K562 (cell line): ENCODE measurements around the gene CRB2. TPM values are rescaled to one million over a fixed set of nuclear protein-coding genes. Genes with fewer than 3 reads are reported as not detected.

ENCODE experiments used
- ATAC-seq: fragments of 200-7000 bp; cut with Tn5 transposase; 3 replicates; pipeline ENCODE4 v1.9.1; 2020; ENCODE audit warnings: moderate library complexity
- BruUV-seq: library from RNA; stranded (reverse); fragments of 400-500 nt; replicated peaks from 2 replicates; lab custom pipeline; 2021; lab: Mats Ljungman, UMichigan
- CTCF ChIA-PET: fragments of 300-600 bp; formaldehyde crosslinking; extraction: SDS; loops from one replicate; lab custom pipeline; 2021; ENCODE audit warnings: low intra/inter-chr PET ratio; lab: Yijun Ruan, JAX
- POLR2A ChIA-PET: fragments of 300-600, 350-650 bp; sonication (Branson Sonifier 250); formaldehyde crosslinking; extraction: SDS; loops from one replicate; lab custom pipeline; 2021; ENCODE audit warnings: antibody characterized with exemption, inconsistent platforms; lab: Yijun Ruan, JAX
- DNase-seq, 4 experiments: peaks; one replicate each; pipeline versions ENCODE4 v3.0.0 to v3.0.0-alpha.2; 2011 to 2018; ENCODE audit warnings: low spot score in 3 of 4, mixed read lengths in 3 of 4; ENCODE audit errors: extremely low read depth in 1 of 4
- FAIRE-seq: peaks from 2 replicates; lab custom pipeline; 2011; peaks lifted over from hg19 to GRCh38; lab: Jason Lieb, UNC
- H2AFZ ChIP-seq: 2 replicates; pipeline ENCODE4 v1.6.0; 2011; ENCODE audit warnings: low read depth, low read length, control low read depth, inconsistent platforms
- H3K27ac ChIP-seq: fragments of 200-600 bp; 3 replicates; pipeline ENCODE4 v1.8.0; 2011; ENCODE audit warnings: low read depth, mild to moderate bottlenecking, control low read depth, inconsistent platforms, low read length, moderate library complexity, mixed read lengths; ENCODE audit errors: extremely low read depth
- H3K27me3 ChIP-seq, 2 experiments: fragments of 300-600 bp in 1 of 2; 2 replicates in 1 of 2; 3 replicates in 1 of 2; pipeline versions ENCODE4 v1.6.0 to v1.8.0; 2011; ENCODE audit warnings: inconsistent platforms in 2 of 2, low read length in 2 of 2, mild to moderate bottlenecking in 1 of 2, mixed read lengths in 1 of 2, moderate library complexity in 1 of 2; ENCODE audit not compliant: control insufficient read depth in 2 of 2, insufficient read depth in 2 of 2
- H3K36me3 ChIP-seq: fragments of 300-600 bp; 3 replicates; pipeline ENCODE4 v1.8.0; 2011; ENCODE audit warnings: mild to moderate bottlenecking, low read length, inconsistent platforms; ENCODE audit not compliant: control insufficient read depth, insufficient read depth
- H3K4me1 ChIP-seq, 2 experiments: fragments of 200-600 bp in 1 of 2; replicated peaks in 1 of 2; 2 replicates in 1 of 2; 3 replicates in 1 of 2; pipeline versions ENCODE4 v1.5.1 to v1.8.0; 2011; ENCODE audit warnings: inconsistent platforms in 2 of 2, low read length in 2 of 2, mild to moderate bottlenecking in 1 of 2, mixed read lengths in 1 of 2, moderate library complexity in 1 of 2; ENCODE audit not compliant: control insufficient read depth in 2 of 2, insufficient read depth in 2 of 2
- H3K4me2 ChIP-seq: 2 replicates; pipeline ENCODE4 v1.6.1; 2011; ENCODE audit warnings: low read length, control low read depth, inconsistent platforms, mixed read lengths; ENCODE audit not compliant: insufficient read depth
- H3K4me3 ChIP-seq: fragments of 200-600 bp; sonication (generic), shearing (Covaris generic); 2 replicates; pipeline ENCODE4 v1.5.1; 2016; ENCODE audit warnings: control low read depth, inconsistent platforms
- H3K79me2 ChIP-seq: fragments of 200-600 bp; 3 replicates; pipeline ENCODE4 v1.8.0; 2011; ENCODE audit warnings: low read length, inconsistent platforms; ENCODE audit not compliant: control insufficient read depth, insufficient read depth
- H3K9ac ChIP-seq, 2 experiments: 2 replicates each; pipeline versions ENCODE4 v1.6.0 to v1.6.1; 2011; ENCODE audit warnings: low read depth in 2 of 2, low read length in 2 of 2, control low read depth in 1 of 2, inconsistent platforms in 1 of 2, mild to moderate bottlenecking in 1 of 2, mixed read lengths in 1 of 2; ENCODE audit not compliant: insufficient read depth in 1 of 2
- H3K9me1 ChIP-seq: one replicate; pipeline ENCODE4 v1.6.0; 2011; ENCODE audit warnings: inconsistent platforms, mild to moderate bottlenecking, low read length, moderate library complexity; ENCODE audit not compliant: control insufficient read depth, insufficient read depth
- H3K9me3 ChIP-seq: replicated peaks from 2 replicates; pipeline ENCODE4 v1.5.1; 2011; ENCODE audit warnings: low read depth, low read length, inconsistent platforms; ENCODE audit not compliant: control insufficient read depth, insufficient read depth
- H4K20me1 ChIP-seq: replicated peaks from 2 replicates; pipeline ENCODE4 v1.6.1; 2011; ENCODE audit warnings: low read length, inconsistent platforms, mixed read lengths; ENCODE audit not compliant: control insufficient read depth, insufficient read depth
- ARID1B ChIP-seq: fragments of 450-650 bp; IDR thresholded peaks from 2 replicates; pipeline ENCODE4 v1.6.1; 2016; ENCODE audit warnings: antibody characterized with exemption, mild to moderate bottlenecking, inconsistent platforms
- BRCA1 ChIP-seq, 2 experiments: fragments of 450-650 bp in 1 of 2; sonication (generic) in 1 of 2; formaldehyde crosslinking in 1 of 2; IDR thresholded peaks; 2 replicates each; pipeline versions ENCODE4 v1.5.0 to v1.6.1; 2017 to 2020; ENCODE audit warnings: mild to moderate bottlenecking in 1 of 2, missing genetic modification reagents in 1 of 2
- MCM7 ChIP-seq, 2 experiments: fragments of 450-650 bp; IDR thresholded peaks; 2 replicates each; pipeline ENCODE4 v1.6.1; 2016 to 2018
- MYBL2 ChIP-seq, 2 experiments: fragments of 450-650 bp in 1 of 2; sonication (generic) in 1 of 2; formaldehyde crosslinking in 1 of 2; IDR thresholded peaks; 2 replicates each; pipeline versions ENCODE4 v1.6.1 to v1.8.1; 2017 to 2022; ENCODE audit warnings: borderline replicate concordance in 1 of 2, inconsistent platforms in 1 of 2, low read depth in 1 of 2, mild to moderate bottlenecking in 1 of 2, missing genetic modification reagents in 1 of 2, moderate library complexity in 1 of 2
- NR2F6 ChIP-seq: fragments of 450-650 bp; formaldehyde crosslinking; IDR thresholded peaks from 2 replicates; pipeline ENCODE4 v1.4.0; 2020; ENCODE audit warnings: mild to moderate bottlenecking
- PRMT5 ChIP-seq: sonication (generic); formaldehyde crosslinking; IDR thresholded peaks from 2 replicates; pipeline ENCODE4 v1.5.0; 2020; ENCODE audit warnings: missing genetic modification reagents
- RBFOX2 ChIP-seq: fragments of 200-400 bp; formaldehyde crosslinking; IDR thresholded peaks from 2 replicates; pipeline ENCODE4 v1.6.1; 2017; ENCODE audit warnings: low read depth, mild to moderate bottlenecking, low read length, moderate library complexity
- ZBTB8A ChIP-seq: fragments of 450-650 bp; IDR thresholded peaks from 2 replicates; pipeline ENCODE4 v1.6.1; 2018; ENCODE audit warnings: mild to moderate bottlenecking, moderate library complexity; ENCODE audit not compliant: partially characterized antibody
- ZNF75A ChIP-seq: fragments of 450-650 bp; formaldehyde crosslinking; IDR thresholded peaks from 2 replicates; pipeline ENCODE4 v1.4.0; 2020; ENCODE audit warnings: mild to moderate bottlenecking
- WGBS: fragments of 100-300 bp; shearing (Covaris generic); methylation state at CpG from one replicate; pipeline ENCODE4 v1.1.6; 2016; ENCODE audit warnings: low coverage, mixed read lengths; ENCODE audit not compliant: insufficient coverage; ENCODE audit errors: missing lambda C conversion rate; 5-methylcytosine and 5-hydroxymethylcytosine counted together
- in situ Hi-C: fragments of 300-500 bp; cut with MboI; formaldehyde crosslinking; loops from 4 replicates; pipeline ENCODE4 v1.15.0; 2018; ENCODE audit warnings: inconsistent platforms, mixed read lengths
- intact Hi-C: fragments of 100-400 bp; cut with micrococcal nuclease; formaldehyde crosslinking; loops from 2 replicates; pipeline ENCODE4 v1.14.2; 2022
- polyA plus RNA-seq, 8 experiments: library from polyadenylated mRNA; depleted of rRNA in 4 of 8; stranded (reverse) in 5 of 8; unstranded in 3 of 8; fragments of >200 nt; fragmentation: Nextera tagmentation in 2 of 8; fragmentation: Illumina TruSeq in 1 of 8; extraction: Ambion mirVana in 2 of 8; extraction: Trizol in 1 of 8; gene quantifications; 2 replicates each; pipeline versions ENCODE4 v1.2.1 to v1.2.3, GENCODE V29; 2011 to 2014; ENCODE audit warnings: inconsistent platforms in 1 of 8, missing spikeins in 1 of 8
- total RNA-seq, 7 experiments: library from RNA; depleted of rRNA in 6 of 7; stranded (reverse); fragments of >200 nt in 6 of 7; fragmentation: Illumina TruSeq in 2 of 7; extraction: Trizol in 2 of 7; gene quantifications; 2 replicates each; pipeline versions ENCODE4 v1.2.1 to v1.2.3, GENCODE V29; 2011 to 2021; ENCODE audit warnings: low replicate concordance in 1 of 7
- TF ChIP-seq, protein P1 (sequence below), 2 experiments: fragments of 450-650 bp in 1 of 2; sonication (generic) in 1 of 2; formaldehyde crosslinking; conservative IDR thresholded peaks; 2 replicates each; pipeline versions ENCODE4 v1.4.0 to v1.8.1; 2020 to 2022; ENCODE audit warnings: mild to moderate bottlenecking in 1 of 2, missing genetic modification reagents in 1 of 2
- TF ChIP-seq, protein P2 (sequence below): fragments of 250-450 bp; sonication (Bioruptor Pico); IDR thresholded peaks from 2 replicates; pipeline ENCODE4 v1.4.0; 2020; ENCODE audit warnings: mild to moderate bottlenecking, moderate library complexity
- TF ChIP-seq, protein P3 (sequence below): fragments of 150-350 bp; conservative IDR thresholded peaks from 2 replicates; pipeline ENCODE4 v1.6.1; 2014; ENCODE audit warnings: low read length
- TF ChIP-seq, protein P4 (sequence below): IDR thresholded peaks from 2 replicates; pipeline ENCODE4 v1.6.1; 2016; ENCODE audit warnings: missing genetic modification characterization, missing compliant biosample characterization

CRB2 gene
- total and polyA plus RNA-seq, 9 of the 15 experiments (the other 6 are each of a cell fraction or from before 2014, with no cell fraction given): 0.13 to 1.2 (median 0.25) TPM; not detected in 2

DNA sequence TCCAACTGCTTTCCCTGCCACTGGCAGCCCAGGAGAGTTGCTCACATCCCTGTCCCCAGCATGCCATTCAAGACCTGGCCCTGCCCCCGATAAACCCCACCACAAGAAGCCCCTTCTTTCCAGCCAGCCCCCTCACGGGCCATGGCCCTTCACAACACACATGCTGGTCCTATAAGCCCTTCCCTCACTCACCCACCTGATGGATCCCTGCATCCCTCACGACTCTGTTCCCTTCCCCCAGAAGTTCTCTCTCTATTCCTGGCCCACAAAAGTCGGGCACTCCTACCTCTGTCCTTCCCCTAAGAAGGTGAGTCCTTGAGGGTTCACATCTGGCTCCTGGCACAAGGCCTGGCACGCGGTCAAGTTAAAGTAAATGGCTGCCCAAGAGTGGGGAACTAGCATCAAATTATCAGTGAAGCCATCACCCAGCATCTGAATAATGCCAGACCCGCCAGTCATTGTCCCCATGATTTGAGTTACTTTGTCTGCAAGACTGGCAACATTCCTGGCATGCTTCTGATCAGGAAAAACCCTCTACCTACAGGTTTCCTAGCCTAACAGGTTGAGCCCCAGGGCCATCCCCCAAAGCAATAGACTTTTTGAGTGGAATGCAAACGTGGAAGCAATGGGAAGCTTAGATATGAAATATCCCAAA is 65.9 kb downstream of the CRB2 start:
- Histone ChIP-seq H3K79me2 (no peaks in the 10 kb centered on the region), H3K9me1 (no peaks in the 10 kb centered on the region), H3K9ac (no peak overlapping the region), H2AFZ (no peak overlapping the region), H4K20me1 (no peaks in the 10 kb centered on the region; the same call in none of the 2 replicates), H3K27me3 (no peaks in the 10 kb centered on the region), H3K4me1 (no peaks in the 10 kb centered on the region), H3K4me2 (no peak overlapping the region), H3K36me3 (no peaks in the 10 kb centered on the region), H3K27ac (no peak overlapping the region), H3K9me3 (no peaks in the 10 kb centered on the region), H3K4me3 (no peak overlapping the region)
- ChIA-PET CTCF (no interaction called here), POLR2A (interaction anchor here (0.6 to 1.5 kb wide), 4 partner anchors 9 to 967 kb away, joined by 3 to 4 read pairs (median 4); no protein-coding TSS in a partner anchor)
- FAIRE-seq (no peak), ATAC-seq (no peak), DNase-seq (no peak)
- WGBS: 37% methylated on average over 8 of the region's 8 CpGs
- in situ Hi-C loops: no loop called here
- intact Hi-C loops: no loop called here
- BruUV-seq: no TSS peak
- TF ChIP-seq ARID1B (no peak), MCM7 (IDR thresholded peaks at IDR 0.05) (no peak), PRMT5 (no peak), MYBL2 (IDR thresholded peaks at IDR 0.05; ENCODE audit: low read depth) (no peak), MYBL2 (CRISPR knock-in tag; IDR thresholded peaks at IDR 0.05; ENCODE audit: borderline replicate concordance) (no peak), BRCA1 (IDR thresholded peaks at IDR 0.05) (no peak), BRCA1 (CRISPR knock-in tag; IDR thresholded peaks at IDR 0.05) (no peak), NR2F6 (CRISPR knock-in tag) (no peak), ZNF75A (CRISPR knock-in tag) (no peak), RBFOX2 (no peak), ZBTB8A (no peak)
- TF ChIP-seq, protein P1, sequence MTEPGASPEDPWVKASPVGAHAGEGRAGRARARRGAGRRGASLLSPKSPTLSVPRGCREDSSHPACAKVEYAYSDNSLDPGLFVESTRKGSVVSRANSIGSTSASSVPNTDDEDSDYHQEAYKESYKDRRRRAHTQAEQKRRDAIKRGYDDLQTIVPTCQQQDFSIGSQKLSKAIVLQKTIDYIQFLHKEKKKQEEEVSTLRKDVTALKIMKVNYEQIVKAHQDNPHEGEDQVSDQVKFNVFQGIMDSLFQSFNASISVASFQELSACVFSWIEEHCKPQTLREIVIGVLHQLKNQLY (CRISPR knock-in tag; conservative IDR thresholded peaks at IDR 0.05): no peak
- TF ChIP-seq, protein P2, sequence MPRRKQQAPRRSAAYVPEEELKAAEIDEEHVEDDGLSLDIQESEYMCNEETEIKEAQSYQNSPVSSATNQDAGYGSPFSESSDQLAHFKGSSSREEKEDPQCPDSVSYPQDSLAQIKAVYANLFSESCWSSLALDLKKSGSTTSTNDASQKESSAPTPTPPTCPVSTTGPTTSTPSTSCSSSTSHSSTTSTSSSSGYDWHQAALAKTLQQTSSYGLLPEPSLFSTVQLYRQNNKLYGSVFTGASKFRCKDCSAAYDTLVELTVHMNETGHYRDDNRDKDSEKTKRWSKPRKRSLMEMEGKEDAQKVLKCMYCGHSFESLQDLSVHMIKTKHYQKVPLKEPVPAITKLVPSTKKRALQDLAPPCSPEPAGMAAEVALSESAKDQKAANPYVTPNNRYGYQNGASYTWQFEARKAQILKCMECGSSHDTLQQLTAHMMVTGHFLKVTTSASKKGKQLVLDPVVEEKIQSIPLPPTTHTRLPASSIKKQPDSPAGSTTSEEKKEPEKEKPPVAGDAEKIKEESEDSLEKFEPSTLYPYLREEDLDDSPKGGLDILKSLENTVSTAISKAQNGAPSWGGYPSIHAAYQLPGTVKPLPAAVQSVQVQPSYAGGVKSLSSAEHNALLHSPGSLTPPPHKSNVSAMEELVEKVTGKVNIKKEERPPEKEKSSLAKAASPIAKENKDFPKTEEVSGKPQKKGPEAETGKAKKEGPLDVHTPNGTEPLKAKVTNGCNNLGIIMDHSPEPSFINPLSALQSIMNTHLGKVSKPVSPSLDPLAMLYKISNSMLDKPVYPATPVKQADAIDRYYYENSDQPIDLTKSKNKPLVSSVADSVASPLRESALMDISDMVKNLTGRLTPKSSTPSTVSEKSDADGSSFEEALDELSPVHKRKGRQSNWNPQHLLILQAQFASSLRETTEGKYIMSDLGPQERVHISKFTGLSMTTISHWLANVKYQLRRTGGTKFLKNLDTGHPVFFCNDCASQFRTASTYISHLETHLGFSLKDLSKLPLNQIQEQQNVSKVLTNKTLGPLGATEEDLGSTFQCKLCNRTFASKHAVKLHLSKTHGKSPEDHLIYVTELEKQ (CRISPR knock-in tag): no peak
- TF ChIP-seq, protein P3, sequence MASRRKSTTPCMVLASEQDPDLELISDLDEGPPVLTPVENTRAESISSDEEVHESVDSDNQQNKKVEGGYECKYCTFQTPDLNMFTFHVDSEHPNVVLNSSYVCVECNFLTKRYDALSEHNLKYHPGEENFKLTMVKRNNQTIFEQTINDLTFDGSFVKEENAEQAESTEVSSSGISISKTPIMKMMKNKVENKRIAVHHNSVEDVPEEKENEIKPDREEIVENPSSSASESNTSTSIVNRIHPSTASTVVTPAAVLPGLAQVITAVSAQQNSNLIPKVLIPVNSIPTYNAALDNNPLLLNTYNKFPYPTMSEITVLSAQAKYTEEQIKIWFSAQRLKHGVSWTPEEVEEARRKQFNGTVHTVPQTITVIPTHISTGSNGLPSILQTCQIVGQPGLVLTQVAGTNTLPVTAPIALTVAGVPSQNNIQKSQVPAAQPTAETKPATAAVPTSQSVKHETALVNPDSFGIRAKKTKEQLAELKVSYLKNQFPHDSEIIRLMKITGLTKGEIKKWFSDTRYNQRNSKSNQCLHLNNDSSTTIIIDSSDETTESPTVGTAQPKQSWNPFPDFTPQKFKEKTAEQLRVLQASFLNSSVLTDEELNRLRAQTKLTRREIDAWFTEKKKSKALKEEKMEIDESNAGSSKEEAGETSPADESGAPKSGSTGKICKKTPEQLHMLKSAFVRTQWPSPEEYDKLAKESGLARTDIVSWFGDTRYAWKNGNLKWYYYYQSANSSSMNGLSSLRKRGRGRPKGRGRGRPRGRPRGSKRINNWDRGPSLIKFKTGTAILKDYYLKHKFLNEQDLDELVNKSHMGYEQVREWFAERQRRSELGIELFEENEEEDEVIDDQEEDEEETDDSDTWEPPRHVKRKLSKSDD: no peak
- TF ChIP-seq, protein P4, sequence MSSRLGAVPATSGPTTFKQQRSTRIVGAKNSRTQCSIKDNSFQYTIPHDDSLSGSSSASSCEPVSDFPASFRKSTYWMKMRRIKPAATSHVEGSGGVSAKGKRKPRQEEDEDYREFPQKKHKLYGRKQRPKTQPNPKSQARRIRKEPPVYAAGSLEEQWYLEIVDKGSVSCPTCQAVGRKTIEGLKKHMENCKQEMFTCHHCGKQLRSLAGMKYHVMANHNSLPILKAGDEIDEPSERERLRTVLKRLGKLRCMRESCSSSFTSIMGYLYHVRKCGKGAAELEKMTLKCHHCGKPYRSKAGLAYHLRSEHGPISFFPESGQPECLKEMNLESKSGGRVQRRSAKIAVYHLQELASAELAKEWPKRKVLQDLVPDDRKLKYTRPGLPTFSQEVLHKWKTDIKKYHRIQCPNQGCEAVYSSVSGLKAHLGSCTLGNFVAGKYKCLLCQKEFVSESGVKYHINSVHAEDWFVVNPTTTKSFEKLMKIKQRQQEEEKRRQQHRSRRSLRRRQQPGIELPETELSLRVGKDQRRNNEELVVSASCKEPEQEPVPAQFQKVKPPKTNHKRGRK: no peak
